ENCODE results near the gene ADH7. TPM values are rescaled to one million over a fixed set of nuclear protein-coding genes. Genes with fewer than 3 reads are reported as not detected.

ADH7 gene
- total RNA-seq, 2 donors from 2014 or later = not detected

DNA sequence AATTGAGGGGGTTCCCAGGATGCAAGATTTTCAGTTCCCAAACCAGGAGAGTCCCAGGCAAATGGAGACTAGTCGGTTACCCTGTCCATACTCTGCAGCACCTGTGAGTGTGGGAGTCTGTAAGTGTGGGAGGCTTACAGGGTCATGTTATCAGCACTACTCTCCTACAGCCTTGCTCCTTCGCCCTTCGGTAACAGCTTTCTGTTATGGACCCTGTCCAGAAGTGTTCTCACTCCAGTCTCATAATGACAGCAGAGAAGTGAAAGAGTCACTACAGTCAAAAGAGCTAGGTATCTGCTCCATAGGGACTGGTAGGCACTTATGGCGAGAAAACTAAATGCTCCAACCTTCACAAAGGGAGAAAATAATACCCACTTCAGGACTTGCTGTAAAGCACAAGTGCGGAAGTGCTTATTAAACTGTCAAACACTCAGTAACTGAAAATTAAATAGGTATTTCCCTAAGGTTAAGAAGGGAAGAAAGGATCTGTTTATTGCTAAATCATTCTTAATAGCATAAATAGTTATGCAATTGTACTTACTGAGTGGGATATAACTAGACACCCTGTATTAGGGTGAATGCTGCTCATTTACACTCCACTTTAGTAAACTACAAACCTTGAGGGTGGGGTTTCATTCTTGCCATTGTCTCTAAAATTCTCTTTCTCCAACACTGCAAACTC is 2.7 kb upstream of the ADH7 start:
- no peaks in the 10 kb centered on the region for H3K4me1 ChIP-seq
- H3K36me3 ChIP-seq = no peaks in the 10 kb centered on the region
- H3K9me3 ChIP-seq = no peaks in the 10 kb centered on the region
- H3K27ac ChIP-seq = no peak overlapping the region
- no peaks in the 10 kb centered on the region for H3K27me3 ChIP-seq
- no peak for DNase-seq (ENCODE audit: low spot score)
- TF ChIP-seq, protein P1, sequence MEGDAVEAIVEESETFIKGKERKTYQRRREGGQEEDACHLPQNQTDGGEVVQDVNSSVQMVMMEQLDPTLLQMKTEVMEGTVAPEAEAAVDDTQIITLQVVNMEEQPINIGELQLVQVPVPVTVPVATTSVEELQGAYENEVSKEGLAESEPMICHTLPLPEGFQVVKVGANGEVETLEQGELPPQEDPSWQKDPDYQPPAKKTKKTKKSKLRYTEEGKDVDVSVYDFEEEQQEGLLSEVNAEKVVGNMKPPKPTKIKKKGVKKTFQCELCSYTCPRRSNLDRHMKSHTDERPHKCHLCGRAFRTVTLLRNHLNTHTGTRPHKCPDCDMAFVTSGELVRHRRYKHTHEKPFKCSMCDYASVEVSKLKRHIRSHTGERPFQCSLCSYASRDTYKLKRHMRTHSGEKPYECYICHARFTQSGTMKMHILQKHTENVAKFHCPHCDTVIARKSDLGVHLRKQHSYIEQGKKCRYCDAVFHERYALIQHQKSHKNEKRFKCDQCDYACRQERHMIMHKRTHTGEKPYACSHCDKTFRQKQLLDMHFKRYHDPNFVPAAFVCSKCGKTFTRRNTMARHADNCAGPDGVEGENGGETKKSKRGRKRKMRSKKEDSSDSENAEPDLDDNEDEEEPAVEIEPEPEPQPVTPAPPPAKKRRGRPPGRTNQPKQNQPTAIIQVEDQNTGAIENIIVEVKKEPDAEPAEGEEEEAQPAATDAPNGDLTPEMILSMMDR (IDR thresholded peaks at IDR 0.05) = no peak
- no peak overlapping the region for H3K4me3 ChIP-seq

DNA sequence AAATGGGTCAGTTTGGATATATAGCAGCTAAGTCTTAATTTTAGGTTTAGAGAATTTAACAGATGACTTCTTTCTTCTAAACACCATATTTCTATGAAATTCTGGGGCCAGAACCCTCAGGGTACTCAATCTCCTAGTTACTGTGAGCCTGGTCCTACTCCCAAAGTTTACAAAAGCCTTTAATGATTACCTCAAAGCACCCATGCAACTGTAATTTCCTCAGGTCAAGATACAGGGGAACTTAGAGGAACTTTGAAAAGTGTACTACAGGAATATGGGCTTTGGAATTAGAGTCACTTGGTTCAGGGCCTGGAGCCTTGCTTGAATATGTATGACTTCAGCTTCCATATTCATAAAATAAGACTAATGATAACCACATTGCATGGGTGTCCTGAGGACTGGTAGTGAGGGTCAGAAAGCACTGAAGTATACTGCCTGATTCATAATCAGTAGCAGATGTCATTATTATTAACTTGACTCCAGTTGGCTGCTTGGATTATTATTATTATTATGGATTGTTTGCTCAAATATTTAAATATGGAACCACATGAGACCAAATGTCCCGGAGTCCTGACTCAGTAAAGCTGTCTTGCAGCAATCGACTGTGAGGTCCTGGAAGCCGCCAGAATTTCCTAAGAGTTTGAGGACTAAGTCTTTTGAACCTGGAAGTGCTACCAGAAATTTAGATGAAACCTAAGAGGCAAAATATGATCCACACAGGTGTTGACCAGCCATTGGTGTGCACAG is 2.0 kb upstream of the ADH7 start:
- H3K27ac ChIP-seq = no peak overlapping the region
- H3K9me3 ChIP-seq = no peaks in the 10 kb centered on the region
- H3K36me3 ChIP-seq = no peaks in the 10 kb centered on the region
- no peak overlapping the region for H3K4me3 ChIP-seq
- no peaks in the 10 kb centered on the region for H3K27me3 ChIP-seq
- no peak for DNase-seq (ENCODE audit: low spot score)
- H3K4me1 ChIP-seq = no peaks in the 10 kb centered on the region
- TF ChIP-seq, protein P1 (IDR thresholded peaks at IDR 0.05) = no peak

DNA sequence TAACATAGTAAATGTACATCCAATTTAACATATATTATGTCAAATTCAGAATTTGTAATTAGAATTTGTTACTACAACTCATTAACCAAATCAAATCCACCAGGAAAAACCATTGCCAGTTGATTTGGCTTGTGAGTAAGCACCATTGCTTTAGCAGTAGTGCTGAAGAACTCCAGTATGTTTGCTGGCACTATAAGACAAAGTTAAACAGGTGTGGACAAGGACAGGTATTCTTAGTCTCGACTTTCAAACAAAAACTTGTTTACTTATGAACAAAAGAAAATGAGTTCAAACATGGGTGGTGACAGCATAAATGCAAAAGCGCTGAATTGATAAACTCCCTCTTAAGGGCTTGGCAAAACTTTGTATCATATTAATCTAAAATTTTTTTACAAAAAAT is 1.3 kb upstream of the ADH7 start:
- Histone ChIP-seq H3K27me3 (no peaks in the 10 kb centered on the region), H3K36me3 (no peaks in the 10 kb centered on the region), H3K4me3 (no peak overlapping the region), H3K27ac (no peak overlapping the region), H3K9me3 (no peaks in the 10 kb centered on the region), H3K4me1 (no peaks in the 10 kb centered on the region)
- no peak for DNase-seq (ENCODE audit: low spot score)
- TF ChIP-seq, protein P1 (IDR thresholded peaks at IDR 0.05) = no peak

DNA sequence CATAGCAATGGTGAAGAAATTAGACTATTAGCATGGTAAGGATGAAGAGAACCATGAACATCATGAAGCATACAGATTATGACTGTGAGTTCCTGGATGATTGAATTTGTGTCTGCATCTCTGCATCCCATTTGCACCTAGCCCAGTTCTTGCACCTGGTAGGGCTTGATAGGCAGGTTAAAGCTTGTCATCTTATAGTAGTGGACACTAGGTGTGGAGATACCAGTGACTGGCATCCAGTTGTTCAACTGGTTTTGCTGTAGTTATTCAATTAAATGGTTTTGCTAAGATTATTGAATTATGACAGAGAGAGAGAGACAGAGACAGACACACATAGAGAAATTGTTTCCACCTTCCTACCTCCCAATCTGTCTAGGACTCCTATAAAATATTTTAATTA is 5.0 kb downstream of the ADH7 start:
- H3K27ac ChIP-seq = no peak overlapping the region
- no peaks in the 10 kb centered on the region for H3K9me3 ChIP-seq
- no peak for DNase-seq (ENCODE audit: low spot score)
- no peaks in the 10 kb centered on the region for H3K36me3 ChIP-seq
- H3K4me3 ChIP-seq = no peak overlapping the region
- H3K27me3 ChIP-seq = no peaks in the 10 kb centered on the region
- no peaks in the 10 kb centered on the region for H3K4me1 ChIP-seq
- TF ChIP-seq, protein P1 (IDR thresholded peaks at IDR 0.05) = no peak

DNA sequence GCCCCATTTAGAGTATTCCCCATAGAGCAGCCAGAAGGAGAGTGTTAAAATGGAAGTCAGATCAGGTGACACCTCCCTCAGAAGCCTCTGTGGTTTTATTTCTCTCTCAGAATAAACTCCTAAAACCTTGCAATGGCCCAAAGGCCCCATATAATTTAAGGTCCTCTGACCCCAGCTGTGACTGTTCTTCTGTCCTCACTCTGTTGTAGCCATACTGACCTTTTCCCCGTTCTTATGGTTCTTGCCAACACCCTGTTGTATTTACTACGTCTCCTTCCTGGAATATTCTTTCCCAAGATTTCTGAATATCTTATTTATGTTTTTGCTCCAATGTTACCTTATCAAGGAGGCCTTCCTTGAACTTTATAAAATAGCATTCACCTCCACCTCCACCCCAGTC is 18.0 kb downstream of the ADH7 start:
- Histone ChIP-seq H3K27ac (no peak overlapping the region), H3K4me3 (no peak overlapping the region), H3K27me3 (no peaks in the 10 kb centered on the region), H3K4me1 (no peaks in the 10 kb centered on the region), H3K36me3 (no peaks in the 10 kb centered on the region), H3K9me3 (no peaks in the 10 kb centered on the region)
- DNase-seq (ENCODE audit: low spot score) = no peak
- TF ChIP-seq, protein P1 (IDR thresholded peaks at IDR 0.05) = no peak

Data from right atrium auricular region (tissue), 2 donors.